Adipocyte (in vitro differentiated cells): Measurements from ENCODE around the gene ABCC8.

ENCODE experiments used
- DNase-seq: peaks from one replicate; pipeline ENCODE4 v3.0.0-alpha.2; 2015; ENCODE audit warnings: low read depth
- H3K27me3 ChIP-seq: replicated peaks from 2 replicates; pipeline ENCODE4 v1.7.0; 2013; ENCODE audit warnings: mild to moderate bottlenecking, low read length, moderate library complexity; ENCODE audit not compliant: control insufficient read depth, insufficient read depth
- H3K36me3 ChIP-seq: 2 replicates; pipeline ENCODE4 v1.7.0; 2013; ENCODE audit warnings: low read length, mild to moderate bottlenecking, moderate library complexity; ENCODE audit not compliant: control insufficient read depth, insufficient read depth, severe bottlenecking
- H3K4me1 ChIP-seq: 2 replicates; pipeline ENCODE4 v1.7.0; 2013; ENCODE audit warnings: mild to moderate bottlenecking, low read length, moderate library complexity; ENCODE audit not compliant: control insufficient read depth, insufficient read depth
- H3K4me3 ChIP-seq: 2 replicates; pipeline ENCODE4 v1.7.0; 2013; ENCODE audit warnings: mild to moderate bottlenecking, low read length, moderate library complexity
- H3K9ac ChIP-seq: 2 replicates; pipeline ENCODE4 v1.7.0; 2013; ENCODE audit warnings: mild to moderate bottlenecking, low read length, moderate library complexity
- H3K9me3 ChIP-seq: 2 replicates; pipeline ENCODE4 v1.7.0; 2013; ENCODE audit warnings: mild to moderate bottlenecking, low read length, moderate library complexity; ENCODE audit not compliant: control insufficient read depth

The ABCC8 gene

GRCh38 chr11:17469998-17470397 lies 6.6 kb downstream of the ABCC8 start:
- no peak overlapping the region for H3K4me3 ChIP-seq
- peaks cover 55% of the 10 kb centered on the region for H3K27me3 ChIP-seq
- H3K4me1 ChIP-seq: no peaks in the 10 kb centered on the region
- no peak overlapping the region for H3K9ac ChIP-seq
- no peak for DNase-seq
- H3K36me3 ChIP-seq: no peaks in the 10 kb centered on the region
- H3K9me3 ChIP-seq: no peaks in the 10 kb centered on the region

GRCh38 chr11:17468122-17468521 lies 8.5 kb downstream of the ABCC8 start:
- Histone ChIP-seq H3K9me3 (no peaks in the 10 kb centered on the region), H3K27me3 (peaks cover 49% of the 10 kb centered on the region), H3K4me3 (no peak overlapping the region), H3K4me1 (no peaks in the 10 kb centered on the region), H3K36me3 (no peaks in the 10 kb centered on the region), H3K9ac (no peak overlapping the region)
- DNase-seq: no peak

- no peaks in the 10 kb centered on the region for H3K9me3 ChIP-seq
- no peaks in the 10 kb centered on the region for H3K36me3 ChIP-seq
- DNase-seq: no peak
- H3K9ac ChIP-seq: no peak overlapping the region
- H3K27me3 ChIP-seq: peaks cover 47% of the 10 kb centered on the region
- H3K4me1 ChIP-seq: peaks cover 4% of the 10 kb centered on the region
- H3K4me3 ChIP-seq: no peak overlapping the region
Observed at GRCh38 chr11:17463546-17464174, 13.0 kb downstream of the ABCC8 start.

- no peak for DNase-seq
- Histone ChIP-seq H3K4me1 (peaks cover 11% of the 10 kb centered on the region), H3K27me3 (peaks cover 40% of the 10 kb centered on the region), H3K36me3 (no peaks in the 10 kb centered on the region), H3K9ac (no peak overlapping the region), H3K9me3 (no peaks in the 10 kb centered on the region), H3K4me3 (no peak overlapping the region)
Observed at GRCh38 chr11:17462940-17463339, 13.7 kb downstream of the ABCC8 start.

GRCh38 chr11:17460406-17460805 lies 16.2 kb downstream of the ABCC8 start:
- no peaks in the 10 kb centered on the region for H3K36me3 ChIP-seq
- no peak for DNase-seq
- H3K4me3 ChIP-seq: no peak overlapping the region
- H3K9ac ChIP-seq: no peak overlapping the region
- H3K4me1 ChIP-seq: peaks cover 14% of the 10 kb centered on the region
- peaks cover 59% of the 10 kb centered on the region for H3K27me3 ChIP-seq
- H3K9me3 ChIP-seq: no peaks in the 10 kb centered on the region

- Histone ChIP-seq H3K36me3 (no peaks in the 10 kb centered on the region), H3K4me1 (peaks cover 14% of the 10 kb centered on the region), H3K27me3 (peaks cover 55% of the 10 kb centered on the region), H3K9ac (no peak overlapping the region), H3K4me3 (no peak overlapping the region), H3K9me3 (no peaks in the 10 kb centered on the region)
- no peak for DNase-seq
Observed at GRCh38 chr11:17459236-17459896, 17.3 kb downstream of the ABCC8 start.

GRCh38 chr11:17458268-17458667 lies 18.4 kb downstream of the ABCC8 start:
- H3K36me3 ChIP-seq: no peaks in the 10 kb centered on the region
- no peak overlapping the region for H3K9ac ChIP-seq
- peaks cover 14% of the 10 kb centered on the region for H3K4me1 ChIP-seq
- no peaks in the 10 kb centered on the region for H3K9me3 ChIP-seq
- H3K4me3 ChIP-seq: peak overlapping the region; percentile 23
- H3K27me3 ChIP-seq: peaks cover 60% of the 10 kb centered on the region
- no peak for DNase-seq

GRCh38 chr11:17457396-17458173 lies 19.1 kb downstream of the ABCC8 start:
- peaks cover 66% of the 10 kb centered on the region for H3K27me3 ChIP-seq
- peaks cover 14% of the 10 kb centered on the region for H3K4me1 ChIP-seq
- H3K9ac ChIP-seq: no peak overlapping the region
- H3K9me3 ChIP-seq: no peaks in the 10 kb centered on the region
- H3K36me3 ChIP-seq: no peaks in the 10 kb centered on the region
- peak overlapping the region; percentile 23 for H3K4me3 ChIP-seq
- no peak for DNase-seq

GRCh38 chr11:17452668-17453067 lies 24.0 kb downstream of the ABCC8 start:
- Histone ChIP-seq H3K9me3 (no peaks in the 10 kb centered on the region), H3K27me3 (peaks cover 77% of the 10 kb centered on the region), H3K4me3 (no peak overlapping the region), H3K4me1 (no peaks in the 10 kb centered on the region), H3K9ac (no peak overlapping the region), H3K36me3 (no peaks in the 10 kb centered on the region)
- DNase-seq: no peak

GRCh38 chr11:17449158-17449557 lies 27.5 kb downstream of the ABCC8 start:
- no peaks in the 10 kb centered on the region for H3K9me3 ChIP-seq
- no peak overlapping the region for H3K4me3 ChIP-seq
- no peak for DNase-seq
- no peak overlapping the region for H3K9ac ChIP-seq
- H3K27me3 ChIP-seq: peaks cover 84% of the 10 kb centered on the region
- H3K4me1 ChIP-seq: no peaks in the 10 kb centered on the region
- H3K36me3 ChIP-seq: no peaks in the 10 kb centered on the region

- Histone ChIP-seq H3K27me3 (peaks cover 67% of the 10 kb centered on the region), H3K9me3 (peaks cover 2% of the 10 kb centered on the region), H3K36me3 (no peaks in the 10 kb centered on the region)
Observed at GRCh38 chr11:17446482-17446881, 30.2 kb downstream of the ABCC8 start.

More at GRCh38 chr11:17446482-17446881, 30.2 kb downstream of the ABCC8 start:
- H3K9ac ChIP-seq: no peak overlapping the region
- H3K4me1 ChIP-seq: no peaks in the 10 kb centered on the region
- DNase-seq: no peak
- no peak overlapping the region for H3K4me3 ChIP-seq
